Activated T-helper 2 cell treated with anti-CD3 and anti-CD28 coated beads, Interferon-gamma antibody, Interleukin-2, Interleukin-4, amounts not matched to agents 10 μg/mL and 5 μg/mL and 100 μg/mL, durations not matched to agents 14 hours and 24 hours and 36 hours (primary cell): Measurements from ENCODE around the gene GGTLC2. TPM values are rescaled to one million over a fixed set of nuclear protein-coding genes. Genes with fewer than 3 reads are reported as not detected.
A peak's percentile ranks its signal among the peaks of the same experiment; 100 is the strongest.
"Not testable (repeated sequence)": the region's sequence is repeated elsewhere in the genome, so short reads cannot be mapped to it uniquely, and the experiment has no call there.

Experiments used
- DNase-seq: peaks from one replicate; pipeline ENCODE4 v3.0.0; 2021; ENCODE audit warnings: low spot score
- H3K27ac Mint-ChIP-seq: one replicate; pipeline ENCODE4 v1.8.0; 2021; ENCODE audit warnings: mixed read lengths
- H3K27me3 Mint-ChIP-seq: one replicate; pipeline ENCODE4 v1.8.0; 2021; ENCODE audit warnings: low read depth, mixed read lengths
- H3K36me3 Mint-ChIP-seq: one replicate; pipeline ENCODE4 v1.8.0; 2021; ENCODE audit warnings: low read depth, mixed read lengths
- H3K4me1 Mint-ChIP-seq: one replicate; pipeline ENCODE4 v1.8.0; 2021; ENCODE audit warnings: low read depth, mixed read lengths
- H3K4me3 Mint-ChIP-seq: one replicate; pipeline ENCODE4 v1.8.0; 2021; ENCODE audit warnings: low read depth, mild to moderate bottlenecking, moderate library complexity, mixed read lengths
- H3K9me3 Mint-ChIP-seq: one replicate; pipeline ENCODE4 v1.8.0; 2021; ENCODE audit warnings: mixed read lengths
- intact Hi-C: fragments of 100-400 bp; cut with micrococcal nuclease; formaldehyde crosslinking; loops from one replicate; pipeline ENCODE4 v1.15.1; 2023
- total RNA-seq: library from RNA; stranded (reverse); gene quantifications from 2 replicates; pipeline ENCODE4 v1.2.3, GENCODE V29; 2022

GGTLC2 gene
- total RNA-seq, 1 donor from 2014 or later = not detected

DNA sequence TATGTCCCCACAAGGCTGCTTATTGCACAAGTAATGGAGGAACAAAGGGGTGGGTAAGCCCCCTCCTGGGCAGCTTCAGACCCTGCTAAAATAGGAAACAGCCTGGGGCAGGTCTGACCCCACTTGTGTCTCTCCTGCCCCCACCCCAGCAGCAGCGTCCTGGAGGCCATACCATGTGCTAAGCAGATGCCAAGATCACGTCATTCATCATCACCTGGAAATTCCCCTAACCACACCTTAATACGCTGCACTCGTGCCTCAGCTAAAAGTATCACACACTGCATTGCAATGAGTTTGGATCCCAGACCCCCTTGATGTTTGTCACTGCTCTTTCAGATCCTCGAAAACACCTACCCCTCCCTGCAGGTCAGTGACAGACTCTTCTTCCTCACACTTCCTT lies 27.8 kb upstream of the GGTLC2 start:
- intact Hi-C loops = no loop called here
- peak; percentile 11 for DNase-seq
- Mint-ChIP-seq H3K4me3 (no peak overlapping the region), H3K9me3 (no peaks in the 10 kb centered on the region), H3K4me1 (peaks cover 9% of the 10 kb centered on the region), H3K27me3 (no peaks in the 10 kb centered on the region), H3K27ac (no peak overlapping the region), H3K36me3 (no peaks in the 10 kb centered on the region)

GRCh38 chr22:22618448-22618847 lies 26.0 kb upstream of the GGTLC2 start:
- Mint-ChIP-seq H3K27me3 (no peaks in the 10 kb centered on the region), H3K36me3 (no peaks in the 10 kb centered on the region), H3K27ac (no peak overlapping the region), H3K9me3 (no peaks in the 10 kb centered on the region), H3K4me3 (no peak overlapping the region), H3K4me1 (peaks cover 9% of the 10 kb centered on the region)
- no peak for DNase-seq
- intact Hi-C loops = no loop called here

- H3K27me3 Mint-ChIP-seq = no peaks in the 10 kb centered on the region
- no peaks in the 10 kb centered on the region for H3K36me3 Mint-ChIP-seq
- no peaks in the 10 kb centered on the region for H3K9me3 Mint-ChIP-seq
- DNase-seq = no peak
- no peak overlapping the region for H3K27ac Mint-ChIP-seq
- H3K4me3 Mint-ChIP-seq = no peak overlapping the region
- H3K4me1 Mint-ChIP-seq = peaks cover 9% of the 10 kb centered on the region
- intact Hi-C loops = no loop called here
Observed at GRCh38 chr22:22618923-22619322, 25.5 kb upstream of the GGTLC2 start.

DNA sequence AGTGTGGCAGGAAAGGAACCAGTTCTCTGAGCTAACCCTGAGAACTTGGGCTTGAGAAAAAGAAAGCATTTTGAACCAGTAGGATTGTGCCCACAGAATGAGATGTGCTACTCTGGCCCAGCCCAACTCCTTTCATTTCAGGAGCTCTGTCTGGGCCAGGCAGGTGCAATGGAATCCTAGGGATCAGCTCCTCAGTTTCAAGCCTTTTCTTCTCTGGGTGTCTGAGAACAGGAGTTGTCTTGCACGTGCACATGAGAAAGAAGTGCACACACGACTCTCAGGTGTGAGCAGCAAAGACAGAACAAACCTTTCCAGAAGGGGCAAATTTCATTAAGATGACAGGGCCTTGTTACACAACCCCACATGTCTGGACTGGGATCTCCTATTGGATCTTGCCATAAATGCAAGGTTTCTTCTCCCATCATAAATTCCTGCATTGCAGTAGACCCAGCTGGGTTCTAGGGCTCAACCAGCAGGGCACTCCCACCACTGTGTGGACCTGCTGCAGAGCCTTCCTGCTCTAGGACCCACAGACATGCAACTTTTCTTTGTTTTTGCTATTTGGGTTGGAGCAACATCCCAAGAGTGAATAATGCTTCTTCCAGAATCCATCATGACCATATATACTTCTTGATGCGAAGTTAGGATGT lies 24.5 kb upstream of the GGTLC2 start:
- H3K9me3 Mint-ChIP-seq = no peaks in the 10 kb centered on the region
- peaks cover 2% of the 10 kb centered on the region for H3K27me3 Mint-ChIP-seq
- DNase-seq = no peak
- no peak overlapping the region for H3K4me3 Mint-ChIP-seq
- H3K27ac Mint-ChIP-seq = no peak overlapping the region
- intact Hi-C loops = no loop called here
- peaks cover 9% of the 10 kb centered on the region for H3K4me1 Mint-ChIP-seq
- no peaks in the 10 kb centered on the region for H3K36me3 Mint-ChIP-seq

GRCh38 chr22:22628546-22629495 lies 15.6 kb upstream of the GGTLC2 start:
- H3K27ac Mint-ChIP-seq, H3K4me3 Mint-ChIP-seq, DNase-seq, H3K9me3 Mint-ChIP-seq, H3K4me1 Mint-ChIP-seq, H3K27me3 Mint-ChIP-seq, intact Hi-C loops, H3K36me3 Mint-ChIP-seq: not testable (repeated sequence)

GRCh38 chr22:22631223-22631652 lies 13.2 kb upstream of the GGTLC2 start:
- H3K4me1 Mint-ChIP-seq, H3K4me3 Mint-ChIP-seq, H3K9me3 Mint-ChIP-seq, H3K27me3 Mint-ChIP-seq, intact Hi-C loops, H3K27ac Mint-ChIP-seq, H3K36me3 Mint-ChIP-seq, DNase-seq: not testable (repeated sequence)

GRCh38 chr22:22632226-22632625 lies 12.2 kb upstream of the GGTLC2 start:
- H3K27me3 Mint-ChIP-seq, H3K27ac Mint-ChIP-seq, H3K36me3 Mint-ChIP-seq, H3K4me3 Mint-ChIP-seq, DNase-seq, H3K4me1 Mint-ChIP-seq, intact Hi-C loops, H3K9me3 Mint-ChIP-seq: not testable (repeated sequence)

GRCh38 chr22:22633533-22633932 lies 10.9 kb upstream of the GGTLC2 start:
- DNase-seq, H3K27me3 Mint-ChIP-seq, H3K4me3 Mint-ChIP-seq, H3K27ac Mint-ChIP-seq, H3K36me3 Mint-ChIP-seq, intact Hi-C loops, H3K4me1 Mint-ChIP-seq, H3K9me3 Mint-ChIP-seq: not testable (repeated sequence)

GRCh38 chr22:22636260-22636659 lies 8.2 kb upstream of the GGTLC2 start:
- H3K27ac Mint-ChIP-seq, H3K4me3 Mint-ChIP-seq, H3K9me3 Mint-ChIP-seq, H3K4me1 Mint-ChIP-seq, H3K27me3 Mint-ChIP-seq, H3K36me3 Mint-ChIP-seq, intact Hi-C loops: not testable (repeated sequence)
- peak; percentile 25 for DNase-seq

GRCh38 chr22:22638313-22638712 lies 6.1 kb upstream of the GGTLC2 start:
- intact Hi-C loops, H3K4me1 Mint-ChIP-seq, H3K36me3 Mint-ChIP-seq, H3K27ac Mint-ChIP-seq, DNase-seq, H3K9me3 Mint-ChIP-seq, H3K27me3 Mint-ChIP-seq, H3K4me3 Mint-ChIP-seq: not testable (repeated sequence)

DNA sequence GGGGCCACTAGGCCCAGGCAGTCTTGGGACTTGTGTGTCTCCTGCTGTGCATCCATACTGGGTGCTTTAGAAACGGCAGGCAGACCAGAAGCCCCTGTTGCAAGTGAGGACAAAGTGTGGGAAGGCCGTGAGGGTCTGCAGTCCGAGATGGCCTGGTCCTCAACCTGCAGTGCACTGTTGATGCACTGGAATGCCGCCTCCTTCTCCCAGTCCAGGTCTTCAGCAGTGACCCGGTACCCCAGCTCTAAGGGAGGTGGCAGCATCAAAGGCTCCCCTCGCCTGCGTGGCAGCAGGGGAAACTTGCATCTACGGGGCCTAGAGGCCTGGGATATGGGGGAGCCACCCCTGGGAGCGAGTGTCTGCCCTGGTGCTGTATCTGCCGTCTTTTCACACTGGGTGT lies 2.2 kb upstream of the GGTLC2 start:
- DNase-seq, H3K4me3 Mint-ChIP-seq, intact Hi-C loops, H3K27me3 Mint-ChIP-seq, H3K27ac Mint-ChIP-seq, H3K36me3 Mint-ChIP-seq, H3K9me3 Mint-ChIP-seq, H3K4me1 Mint-ChIP-seq: not testable (repeated sequence)

DNA sequence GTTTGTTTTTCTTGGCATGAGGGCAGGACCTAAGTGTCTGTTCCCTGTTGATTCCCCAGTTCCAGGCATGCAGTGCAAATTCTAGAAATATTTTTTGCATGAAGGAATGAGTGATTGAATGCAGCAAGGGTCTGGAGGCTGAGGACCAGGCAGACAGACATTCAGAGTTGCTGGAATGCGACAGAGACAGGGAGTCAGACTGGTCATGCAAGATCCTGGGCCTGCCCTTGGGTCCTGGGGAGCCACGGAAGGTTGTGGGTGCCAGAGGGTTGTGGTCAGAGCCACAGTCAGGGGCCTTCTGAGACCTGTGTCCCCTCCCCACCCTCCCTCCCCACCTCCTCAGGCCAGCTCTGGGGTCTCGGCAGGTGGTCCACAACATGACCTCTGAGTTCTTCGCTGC lies 1.6 kb downstream of the GGTLC2 start:
- DNase-seq, intact Hi-C loops, H3K27me3 Mint-ChIP-seq: not testable (repeated sequence)

GRCh38 chr22:22647952-22648351 lies 3.5 kb downstream of the GGTLC2 start:
- H3K36me3 Mint-ChIP-seq, DNase-seq, H3K4me1 Mint-ChIP-seq, intact Hi-C loops, H3K27ac Mint-ChIP-seq, H3K27me3 Mint-ChIP-seq, H3K4me3 Mint-ChIP-seq, H3K9me3 Mint-ChIP-seq: not testable (repeated sequence)

More for the DNA sequence above, 1.6 kb downstream of the GGTLC2 start:
- H3K4me3 Mint-ChIP-seq, H3K36me3 Mint-ChIP-seq, H3K27ac Mint-ChIP-seq, H3K4me1 Mint-ChIP-seq, H3K9me3 Mint-ChIP-seq: not testable (repeated sequence)
